Ishikawa (cell line): ENCODE results near the gene KDM4B.

Source experiments
- CREB1 ChIP-seq: IDR thresholded peaks from 2 replicates; pipeline ENCODE4 v1.6.1; 2012; ENCODE audit warnings: low read depth
- EP300 ChIP-seq: IDR thresholded peaks from 2 replicates; pipeline ENCODE4 v1.6.1; 2012; ENCODE audit warnings: borderline replicate concordance
- REST ChIP-seq: IDR thresholded peaks from 2 replicates; pipeline ENCODE4 v1.6.1; 2012; ENCODE audit warnings: low read depth, mild to moderate bottlenecking
- TAF1 ChIP-seq: IDR thresholded peaks from 2 replicates; pipeline ENCODE4 v1.6.1; 2012; ENCODE audit warnings: low read depth, mild to moderate bottlenecking
- TCF12 ChIP-seq: IDR thresholded peaks from 2 replicates; pipeline ENCODE4 v1.6.1; 2012; ENCODE audit warnings: low read depth
- TEAD4 ChIP-seq: IDR thresholded peaks from 2 replicates; pipeline ENCODE4 v1.6.1; 2012

DNA sequence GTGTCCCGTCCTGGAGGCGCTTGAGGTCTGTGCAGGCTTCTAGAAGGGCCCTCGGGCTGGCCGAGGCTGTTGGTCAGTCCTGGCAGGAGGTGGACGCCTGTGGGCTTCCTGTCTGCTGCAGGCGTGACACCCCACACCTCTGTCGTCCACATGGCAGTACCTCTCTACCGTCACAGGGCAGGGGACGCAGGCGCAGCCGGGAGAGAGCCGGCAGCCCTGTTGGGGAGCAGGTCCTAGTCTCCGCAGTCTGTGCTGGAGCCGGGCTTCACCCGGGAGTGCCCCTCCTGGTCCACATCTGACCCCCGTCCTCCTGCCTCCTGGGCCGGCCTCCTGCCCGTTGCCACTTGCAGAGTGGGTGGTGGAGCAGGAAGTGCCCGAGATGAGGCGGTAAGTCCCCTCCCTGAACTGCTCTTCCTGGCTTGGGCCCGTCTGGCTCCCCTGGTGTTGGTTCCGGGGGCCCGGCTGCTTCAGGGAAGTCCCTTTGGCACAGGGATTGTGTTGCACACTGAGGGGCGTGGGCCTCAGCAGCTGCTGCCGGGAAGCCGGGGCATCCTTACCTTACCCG is 106.0 kb downstream of the KDM4B start:
- TF ChIP-seq REST = no peak
- no peak for TF ChIP-seq TAF1
- no peak for TF ChIP-seq TCF12
- TF ChIP-seq CREB1 = no peak
- TF ChIP-seq EP300 = no peak
- no peak for TF ChIP-seq TEAD4
